Measurements from ENCODE around the gene TOX3.

TOX3 gene

DNA sequence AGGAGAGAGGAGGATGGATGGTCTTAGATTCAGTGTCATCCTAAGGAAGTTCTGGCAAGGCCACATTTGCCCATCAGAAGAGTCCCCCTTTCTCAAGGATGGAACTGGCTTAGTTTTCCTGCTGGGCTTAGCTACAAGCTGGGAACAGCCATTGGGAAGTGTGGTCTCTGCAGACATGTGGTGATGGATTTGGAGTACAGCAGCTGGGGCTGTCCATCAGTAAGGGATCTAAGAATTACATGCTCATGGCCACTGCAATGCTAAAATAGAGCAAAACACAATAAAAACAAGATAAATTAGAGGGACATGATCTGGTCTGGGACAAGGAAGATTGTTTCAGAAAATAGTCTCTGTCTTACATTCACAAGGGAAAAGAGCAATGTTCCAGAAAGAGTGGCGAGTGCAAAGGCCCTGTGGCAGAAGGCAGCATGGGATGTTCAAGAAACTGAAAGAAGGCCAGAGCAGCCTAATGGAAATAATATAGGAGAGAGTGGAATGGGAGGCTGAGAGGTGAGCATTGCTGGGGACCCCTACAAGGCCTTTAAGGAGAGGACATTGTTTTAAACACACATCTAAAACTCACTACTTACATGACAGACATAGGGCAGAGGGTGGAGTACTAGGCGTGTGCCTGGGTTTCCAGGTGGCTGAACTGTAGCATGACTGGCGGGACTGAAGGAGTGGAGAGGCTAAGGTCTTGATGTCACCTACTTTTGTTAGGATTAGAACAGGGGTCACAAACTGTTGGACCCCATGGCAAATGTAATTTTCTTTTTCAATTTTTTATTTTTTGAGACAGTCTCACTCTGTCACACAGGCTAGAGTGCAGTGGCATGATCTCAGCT, 17.0 kb upstream of the TOX3 start:
- DNase-seq, result no peak

DNA sequence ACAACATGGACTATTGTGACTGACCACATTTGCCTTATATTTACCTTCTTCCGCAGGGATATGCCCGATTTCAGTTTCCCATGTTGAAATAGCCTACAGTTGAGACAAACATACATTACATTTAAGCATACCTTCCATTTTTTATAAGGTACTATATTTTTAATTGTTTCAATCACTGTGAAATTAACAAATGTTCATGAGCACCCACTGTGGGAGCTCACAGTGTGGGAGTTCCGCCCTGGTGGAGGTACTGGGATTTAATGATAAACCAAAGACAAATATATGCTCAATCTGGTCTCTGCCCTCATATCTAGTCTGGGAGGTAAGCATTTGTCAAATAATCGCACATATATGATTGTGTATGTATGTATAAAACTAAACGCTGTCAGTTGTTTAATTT, 15.8 kb upstream of the TOX3 start:
- DNase-seq, result no peak

- DNase-seq, result no peak
Observed at GRCh38 chr16:52561910-52562741, 15.2 kb upstream of the TOX3 start.

DNA sequence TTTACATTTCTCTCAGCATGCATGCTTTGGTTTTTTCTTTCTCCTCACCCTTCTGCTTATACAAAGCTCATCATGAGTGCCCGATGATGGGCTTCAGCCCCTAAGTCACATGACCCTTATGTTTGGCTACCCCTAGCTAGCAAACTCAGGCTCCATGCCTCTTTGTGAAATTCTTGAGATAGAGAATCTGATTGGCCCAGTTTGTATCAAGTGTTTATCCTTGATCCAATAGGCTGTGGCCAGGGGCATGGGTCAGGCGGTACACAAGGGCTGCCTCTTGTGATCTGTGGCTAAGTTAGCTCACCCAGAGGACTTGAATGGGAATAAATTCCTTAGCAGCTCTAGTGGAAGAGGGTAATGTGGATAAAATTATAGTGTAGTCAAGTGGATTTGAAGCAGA, 11.5 kb upstream of the TOX3 start:
- no peak for DNase-seq

DNA sequence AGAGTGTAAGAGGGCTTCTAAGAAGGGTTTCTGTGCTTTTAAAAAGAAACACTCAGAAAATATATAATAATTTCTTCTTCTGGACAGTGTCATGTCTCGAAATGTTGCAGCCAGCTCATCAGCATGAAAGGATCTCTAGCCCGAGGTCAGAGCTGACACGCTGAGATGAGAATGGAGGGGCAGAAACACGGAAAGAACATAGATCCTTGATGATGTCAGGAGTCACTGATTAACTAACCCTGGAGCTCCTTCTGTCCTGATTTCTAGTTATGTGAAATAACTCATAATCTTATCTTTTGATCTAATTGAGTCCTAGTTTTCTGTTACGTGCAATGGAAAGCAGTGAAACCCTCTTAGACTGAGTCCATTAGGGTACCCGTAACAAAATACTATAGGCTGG, 10.3 kb upstream of the TOX3 start:
- no peak for DNase-seq

GRCh38 chr16:52556083-52556482, 9.1 kb upstream of the TOX3 start:
- DNase-seq, result no peak

- DNase-seq, result no peak
Observed at GRCh38 chr16:52555572-52555971, 8.6 kb upstream of the TOX3 start.

DNA sequence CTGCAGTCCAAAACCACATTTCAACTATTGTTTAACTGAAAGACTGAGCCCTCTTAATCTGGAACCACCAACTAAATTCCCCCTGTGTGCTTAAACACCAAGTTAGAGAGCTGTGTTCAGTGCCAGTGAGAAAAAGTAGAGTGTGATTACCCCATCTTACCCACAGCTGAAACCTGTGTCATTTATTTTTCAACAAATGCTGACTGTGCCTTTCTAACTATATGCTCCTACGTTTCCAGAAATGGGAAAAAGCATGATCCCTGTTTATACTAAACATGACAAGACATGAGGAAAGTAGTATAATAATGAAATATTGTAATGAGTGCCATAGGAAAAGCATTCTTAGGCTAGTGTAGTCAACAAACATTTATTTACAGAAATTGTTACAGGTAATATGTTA, 7.4 kb upstream of the TOX3 start:
- DNase-seq, result no peak

GRCh38 chr16:52553322-52553721, 6.4 kb upstream of the TOX3 start:
- no peak for DNase-seq

DNA sequence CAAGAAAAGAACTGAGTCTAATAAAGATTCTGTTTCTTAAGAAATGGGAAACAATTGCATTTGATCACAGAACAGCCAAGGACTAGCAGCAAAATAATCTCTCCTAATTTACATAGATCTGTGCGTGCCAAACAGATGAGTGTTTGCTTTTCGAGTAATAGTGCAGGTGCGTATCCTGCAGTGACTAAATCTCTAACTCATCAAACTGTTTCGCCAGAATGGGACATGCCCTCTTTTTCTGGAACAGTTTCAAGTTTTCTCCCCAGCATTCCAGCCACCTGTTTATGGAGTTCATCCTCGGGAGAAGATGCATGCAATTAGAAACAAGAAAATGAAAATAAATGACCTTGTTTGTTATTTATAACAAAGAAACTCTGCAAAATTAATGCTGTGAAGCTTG, 5.7 kb upstream of the TOX3 start:
- no peak for DNase-seq

GRCh38 chr16:52549011-52549692, 2.2 kb upstream of the TOX3 start:
- DNase-seq, result no peak

GRCh38 chr16:52548261-52549010, 1.5 kb upstream of the TOX3 start:
- DNase-seq, result no peak

GRCh38 chr16:52547834-52548215, 882 bp upstream of the TOX3 start:
- DNase-seq, result no peak

DNA sequence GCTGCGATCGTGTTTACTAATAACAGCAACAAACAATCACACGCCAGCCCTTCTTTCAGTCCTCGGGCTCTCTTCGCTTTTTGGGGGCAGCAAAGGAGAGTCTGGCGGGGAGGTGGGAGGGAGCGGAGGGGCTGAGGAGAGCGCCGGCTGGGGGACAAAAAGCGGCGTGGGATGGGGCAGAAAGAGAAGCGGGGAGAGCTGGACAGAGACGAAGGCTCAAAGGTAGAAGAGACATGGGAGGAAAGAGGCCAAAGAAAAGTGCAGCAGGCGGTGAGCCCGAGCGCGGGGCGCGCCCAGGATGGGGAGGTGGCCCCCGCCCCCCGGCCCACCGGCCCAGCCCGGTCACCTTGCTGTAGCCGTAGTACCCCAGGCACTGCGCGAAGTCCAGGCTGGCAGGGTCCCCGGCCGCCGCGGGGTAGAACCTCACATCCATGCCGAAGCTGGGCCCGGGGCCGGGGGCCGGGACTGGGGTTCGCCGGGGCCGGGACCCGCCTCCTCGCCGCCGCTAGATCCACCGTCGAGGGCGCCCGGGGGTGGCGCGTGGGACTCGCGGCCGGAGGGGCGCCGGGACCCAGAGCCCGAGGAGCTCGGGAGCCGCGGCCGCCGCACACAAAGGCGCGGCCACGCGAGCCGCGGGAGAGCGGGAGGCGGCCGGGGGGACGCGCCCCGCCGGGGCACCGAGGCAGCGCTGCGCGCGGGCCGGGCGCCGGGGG, 496 bp downstream of the TOX3 start:
- DNase-seq, result no peak

GRCh38 chr16:52545898-52546266, 1.1 kb downstream of the TOX3 start:
- DNase-seq, result no peak

GRCh38 chr16:52545222-52545897, 1.6 kb downstream of the TOX3 start:
- no peak for DNase-seq

DNA sequence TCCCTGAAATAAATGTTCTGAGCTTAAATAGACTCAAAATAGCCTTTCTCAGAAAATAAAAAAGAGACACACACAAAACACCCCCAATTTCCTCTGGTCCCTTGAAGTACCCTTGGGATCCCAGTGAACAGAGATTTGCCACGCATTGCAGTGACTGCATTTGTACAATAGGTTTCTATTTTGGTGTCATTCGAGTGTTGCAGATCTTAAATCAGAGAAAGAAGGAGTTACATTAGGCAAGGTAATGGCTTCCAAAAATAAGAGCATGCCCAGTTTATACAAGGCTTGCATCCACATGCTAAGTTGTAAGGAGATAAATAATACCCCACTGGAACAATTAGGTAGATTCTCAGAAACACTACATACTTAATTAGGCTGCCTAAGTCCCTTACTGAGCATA, 2.2 kb downstream of the TOX3 start:
- no peak for DNase-seq

DNA sequence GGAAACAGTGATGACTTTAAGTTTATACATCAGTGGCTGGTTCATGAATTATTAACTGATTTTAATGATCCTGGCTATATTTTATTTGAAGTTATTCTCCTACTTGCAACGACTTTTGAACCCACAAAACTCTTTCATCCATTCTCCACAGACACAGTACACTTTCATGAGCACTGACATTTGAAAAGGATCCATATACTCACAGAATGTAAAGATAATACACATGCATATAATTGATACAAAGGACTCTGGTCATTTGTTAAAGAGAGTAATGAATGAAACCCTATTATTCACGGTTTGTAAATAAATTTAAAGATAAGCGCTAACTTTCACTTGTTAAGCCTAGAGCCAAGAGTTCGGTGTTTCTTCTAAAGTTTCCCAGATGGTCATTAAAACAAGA, 3.3 kb downstream of the TOX3 start:
- DNase-seq, result no peak

DNA sequence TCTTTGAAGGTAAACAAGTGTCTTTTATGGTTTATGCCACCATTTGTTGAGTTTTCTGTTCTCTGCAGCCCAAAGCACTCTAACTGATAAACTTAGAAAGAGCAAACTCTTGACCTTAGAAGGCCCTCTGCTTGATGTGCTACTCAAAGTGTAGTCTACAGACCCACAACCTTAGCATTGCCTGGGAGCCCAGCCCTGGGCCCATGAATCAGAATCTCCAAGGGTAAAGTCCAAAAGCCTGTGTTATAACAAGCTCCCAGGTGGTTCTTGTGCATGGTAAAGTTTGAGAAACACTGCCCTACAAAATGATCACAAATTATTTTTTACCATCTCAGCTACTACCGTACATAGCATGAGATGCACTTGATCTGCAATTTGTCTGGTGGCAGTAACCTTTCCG, 6.0 kb downstream of the TOX3 start:
- no peak for DNase-seq

DNA sequence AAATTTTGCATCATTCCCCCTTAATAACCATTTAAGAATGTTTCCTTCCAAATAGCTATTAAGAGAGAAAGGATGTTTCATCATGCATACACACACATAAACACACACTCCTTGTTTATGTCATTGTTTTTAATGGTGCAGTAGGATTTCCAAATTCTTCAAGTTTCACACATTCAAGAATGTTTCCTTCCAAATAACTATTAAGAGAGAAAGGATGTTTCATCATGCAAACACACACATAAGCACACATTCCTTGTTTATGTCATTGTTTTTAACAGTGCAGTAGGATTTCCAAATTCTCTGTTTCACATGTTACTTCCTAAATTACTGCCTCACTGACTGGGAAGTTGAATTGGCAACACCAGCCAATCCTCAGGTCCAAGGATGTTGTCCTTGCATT, 7.8 kb downstream of the TOX3 start:
- DNase-seq, result no peak

DNA sequence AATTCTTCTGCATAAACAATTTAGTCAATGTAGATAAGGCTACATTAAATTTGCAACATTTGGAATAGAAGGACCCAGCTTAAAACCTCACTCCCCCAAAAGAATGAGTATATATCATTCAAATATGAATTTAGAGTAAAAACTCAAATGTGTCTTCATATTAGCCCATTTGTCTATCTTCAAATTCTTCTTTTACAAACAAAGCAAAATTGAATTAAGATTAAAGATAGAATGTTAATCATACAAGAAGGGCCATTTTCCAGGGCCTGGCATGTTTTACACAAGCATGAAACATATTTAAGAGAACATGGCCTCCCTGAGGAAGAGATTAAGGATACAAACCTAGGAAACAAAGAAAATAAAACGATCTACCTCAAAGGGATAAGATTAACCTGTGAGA, 8.4 kb downstream of the TOX3 start:
- DNase-seq, result no peak

- DNase-seq, result no peak
Observed at GRCh38 chr16:52537516-52537915, 9.4 kb downstream of the TOX3 start.
